ENCODE data around the gene USP44. TPM values are rescaled to one million over a fixed set of nuclear protein-coding genes. Genes with fewer than 3 reads are reported as not detected.

The USP44 gene
- total and polyA plus RNA-seq, 2 of the 8 experiments (the other 6 are each of a cell fraction or from before 2014, with no cell fraction given), result 129 to 197 TPM

DNA sequence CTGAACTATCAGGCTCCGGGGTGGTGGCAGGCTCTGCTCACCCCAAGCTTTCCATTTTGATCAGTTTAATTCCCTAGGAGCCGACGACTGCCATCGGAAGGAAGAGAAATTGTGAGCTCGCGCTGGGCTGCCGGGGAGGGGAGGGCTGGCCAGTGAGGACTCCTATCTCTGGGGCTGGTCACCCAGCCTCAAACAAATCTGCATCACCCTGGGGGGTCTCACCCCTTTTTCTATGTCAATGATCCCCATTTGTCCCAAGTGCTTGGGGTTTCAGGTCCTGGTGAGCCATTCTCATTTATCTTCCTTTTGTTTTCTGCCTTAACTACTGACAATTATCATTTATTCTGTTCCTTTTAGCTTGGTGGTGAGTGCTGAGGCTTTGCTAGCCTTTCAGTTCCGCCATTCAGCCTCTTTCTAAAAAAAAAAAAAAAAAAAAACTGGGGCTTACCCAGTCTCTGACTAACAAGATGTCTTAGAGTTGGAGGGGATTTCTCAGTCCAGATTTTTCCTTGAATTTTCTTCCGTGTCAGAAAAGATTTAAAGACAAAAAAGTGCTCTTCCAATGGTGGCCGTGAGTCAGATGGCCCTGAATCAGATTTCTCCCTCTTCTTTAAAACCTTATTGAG lies 22.8 kb upstream of the USP44 start:
- CTCF ChIA-PET (ENCODE audit: partially characterized antibody), result interaction anchor here (0.7 to 3.1 kb wide), 23 partner anchors 8 to 381 kb away, joined by 3 to 17 read pairs (median 4); partner anchors contain the start of gene METAP2
- H4K5ac ChIP-seq (ENCODE audit: insufficient read length, low read depth, low read length), result peak overlapping the region; percentile 63
- peak overlapping the region in 2 of 4 experiments; percentile 9 to 14; a peak in 2 of 7 replicates for H3K9ac ChIP-seq (replicated peaks in 1 of 4; ENCODE audit: extremely low read depth in 1 of 4, low read depth in 3 of 4, low read length in 3 of 4)
- H4K91ac ChIP-seq (replicated peaks; ENCODE audit: insufficient read length, low read length), result no peak overlapping the region
- H3K27ac ChIP-seq (ENCODE audit: low read depth, low read length), result peak overlapping the region; percentile 60; the same call in 1 of the 2 replicates
- POLR2A ChIA-PET (ENCODE audit: partially characterized antibody), result interaction anchor here (0.6 to 5.6 kb wide), 12 partner anchors 9 to 283 kb away, joined by 3 to 36 read pairs (median 4); partner anchors contain the start of gene USP44
- peaks cover 0 to 14% of the 10 kb centered on the region in 2 experiments; a peak in 2 of 4 replicates for H3K79me2 ChIP-seq (ENCODE audit: control insufficient read depth in 1 of 2, insufficient read depth in 2 of 2, low read length in 2 of 2)
- H3K14ac ChIP-seq (ENCODE audit: insufficient read length), result no peak overlapping the region
- no peak overlapping the region for H3K23ac ChIP-seq (ENCODE audit: insufficient read length)
- H3K79me1 ChIP-seq (ENCODE audit: low read depth, low read length), result no peaks in the 10 kb centered on the region
- peak overlapping the region; percentile 86 for H2BK120ac ChIP-seq (replicated peaks; ENCODE audit: low read depth, low read length)
- peak; percentile 76 to 87 for DNase-seq (ENCODE audit: low read depth in 1 of 2, low spot score in 2 of 2)
- peak overlapping the region; percentile 7 to 49 (median 12); a peak in 5 of 8 replicates for H3K4me3 ChIP-seq (ENCODE audit: extremely low read depth in 1 of 4, insufficient read depth in 2 of 4, low read depth in 3 of 4, low read length in 4 of 4)
- H2BK15ac ChIP-seq (ENCODE audit: low read length), result no peak overlapping the region
- peak overlapping the region; percentile 72; the same call in 1 of the 2 replicates for H2BK5ac ChIP-seq (ENCODE audit: low read depth, low read length)
- H3K9me3 ChIP-seq (ENCODE audit: insufficient read depth in 2 of 2, low read depth in 1 of 2, low read length in 1 of 2), result no peaks in the 10 kb centered on the region
- no peak overlapping the region for H2AFZ ChIP-seq (ENCODE audit: low read length)
- FAIRE-seq, result peak; percentile 78
- no peaks in the 10 kb centered on the region for H4K20me1 ChIP-seq (replicated peaks in 1 of 2; ENCODE audit: control insufficient read depth in 1 of 2, insufficient read depth in 2 of 2, low read length in 2 of 2)
- no peaks in the 10 kb centered on the region for H3K27me3 ChIP-seq (replicated peaks in 1 of 4; ENCODE audit: control insufficient read depth in 3 of 4, extremely low read depth in 1 of 4, insufficient read depth in 3 of 4, low read length in 3 of 4)
- H2BK12ac ChIP-seq (ENCODE audit: low read depth, low read length), result peak overlapping the region; percentile 45; the same call in 1 of the 2 replicates
- no peak overlapping the region; the same call in 1 of the 2 replicates for H2AK5ac ChIP-seq (ENCODE audit: low read depth, low read length)
- H3K4ac ChIP-seq (replicated peaks; ENCODE audit: insufficient read length, low read depth, low read length), result no peak overlapping the region
- H3K4me2 ChIP-seq (ENCODE audit: insufficient read depth in 1 of 2, low read depth in 2 of 2, low read length in 2 of 2), result peak overlapping the region; percentile 61 to 75
- peak overlapping the region; percentile 71 for H3K18ac ChIP-seq (ENCODE audit: extremely low read depth, low read length)
- peaks cover 0 to 9% (median 8%) of the 10 kb centered on the region in 4 experiments; a peak in 4 of 7 replicates for H3K4me1 ChIP-seq (replicated peaks in 1 of 4; ENCODE audit: control insufficient read depth in 3 of 4, insufficient read depth in 4 of 4, low read length in 3 of 4)
- H2BK20ac ChIP-seq (ENCODE audit: low read length), result peak overlapping the region; percentile 29; the same call in 1 of the 2 replicates
- WGBS, 2 experiments (ENCODE audit: extremely low coverage in 1 of 2, insufficient coverage in 1 of 2, insufficient read length in 1 of 2, insufficient replicate concordance in 2 of 2, low coverage in 1 of 2, low lambda C conversion rate in 2 of 2, missing lambda C conversion rate in 1 of 2), result 6% methylated on average over 10 of the region's 10 CpGs; no CpG with 5 or more reads in 1 of the 2 experiments
- no peak overlapping the region for H4K8ac ChIP-seq (ENCODE audit: extremely low read depth, insufficient read depth, low read length)
- no peaks in the 10 kb centered on the region for H3K36me3 ChIP-seq (ENCODE audit: control insufficient read depth in 2 of 4, insufficient read depth in 4 of 4, low read length in 3 of 4)
- H3K23me2 ChIP-seq (ENCODE audit: low read depth, low read length), result no peaks in the 10 kb centered on the region; the same call in 1 of the 2 replicates
- peak overlapping the region; percentile 48 for H3K56ac ChIP-seq (replicated peaks; ENCODE audit: insufficient read length, low read depth, low read length)
- no peak for TF ChIP-seq SP2 (IDR thresholded peaks at IDR 0.05; ENCODE audit: low read length)
- TF ChIP-seq HDAC2 (IDR thresholded peaks at IDR 0.05; ENCODE audit: borderline replicate concordance in 1 of 2, low read depth in 2 of 2, low read length in 2 of 2), result peak in 1 of 2 experiments; percentile 72; a peak in 2 of 4 replicates
- TF ChIP-seq YY1 (IDR thresholded peaks at IDR 0.05; ENCODE audit: low read depth, low read length), result no peak; the same call in 1 of the 2 replicates
- no peak for TF ChIP-seq SAP30 (IDR thresholded peaks at IDR 0.05; ENCODE audit: insufficient read depth, insufficient replicate concordance, low read length)
- TF ChIP-seq SP1 (IDR thresholded peaks at IDR 0.05; ENCODE audit: low read depth, low read length), result peak; percentile 44; the same call in 1 of the 2 replicates
- TF ChIP-seq, protein P1, sequence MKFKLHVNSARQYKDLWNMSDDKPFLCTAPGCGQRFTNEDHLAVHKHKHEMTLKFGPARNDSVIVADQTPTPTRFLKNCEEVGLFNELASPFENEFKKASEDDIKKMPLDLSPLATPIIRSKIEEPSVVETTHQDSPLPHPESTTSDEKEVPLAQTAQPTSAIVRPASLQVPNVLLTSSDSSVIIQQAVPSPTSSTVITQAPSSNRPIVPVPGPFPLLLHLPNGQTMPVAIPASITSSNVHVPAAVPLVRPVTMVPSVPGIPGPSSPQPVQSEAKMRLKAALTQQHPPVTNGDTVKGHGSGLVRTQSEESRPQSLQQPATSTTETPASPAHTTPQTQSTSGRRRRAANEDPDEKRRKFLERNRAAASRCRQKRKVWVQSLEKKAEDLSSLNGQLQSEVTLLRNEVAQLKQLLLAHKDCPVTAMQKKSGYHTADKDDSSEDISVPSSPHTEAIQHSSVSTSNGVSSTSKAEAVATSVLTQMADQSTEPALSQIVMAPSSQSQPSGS (IDR thresholded peaks at IDR 0.05; ENCODE audit: low read length), result no peak; the same call in 1 of the 2 replicates
- peak; percentile 79 for TF ChIP-seq NANOG (IDR thresholded peaks at IDR 0.05; ENCODE audit: insufficient read depth, low read depth, low read length, poor library complexity, severe bottlenecking)
- TF ChIP-seq CTBP2 (IDR thresholded peaks at IDR 0.05; ENCODE audit: borderline replicate concordance, insufficient read depth, insufficient read length, low read length), result no peak
- TF ChIP-seq SRF (IDR thresholded peaks at IDR 0.05; ENCODE audit: low read depth, low read length), result no peak
